Measurements from ENCODE around the gene GLG1. TPM values are rescaled to one million over a fixed set of nuclear protein-coding genes. Genes with fewer than 3 reads are reported as not detected.
A peak's percentile ranks its signal among the peaks of the same experiment; 100 is the strongest.
"Not testable (repeated sequence)": the region's sequence is repeated elsewhere in the genome, so short reads cannot be mapped to it uniquely, and the experiment has no call there.

GLG1 gene
- total and polyA plus RNA-seq, 5 experiments from 2014 or later, result 137 to 210 (median 192) TPM

GRCh38 chr16:74522160-74522559 is 84.8 kb downstream of the GLG1 start:
- ATAC-seq (no peak), DNase-seq (no peak)
- H3K9me3 Mint-ChIP-seq, result peaks cover 0 to 3% (median 0%) of the 10 kb centered on the region in 9 donors
- POLR2A ChIA-PET, result no interaction called here
- H3K4me3 Mint-ChIP-seq, result no peak overlapping the region
- peaks cover 15 to 26% (median 19%) of the 10 kb centered on the region in 4 donors for H3K4me1 Mint-ChIP-seq
- peak overlapping the region in 3 of 10 donors; percentile 27 to 48 (median 43) for H3K27ac Mint-ChIP-seq
- peaks cover 0 to 66% (median 39%) of the 10 kb centered on the region in 3 donors for H3K36me3 Mint-ChIP-seq
- no peaks in the 10 kb centered on the region for H3K27me3 Mint-ChIP-seq

GRCh38 chr16:74521691-74522090 is 85.2 kb downstream of the GLG1 start:
- peaks cover 17 to 31% (median 22%) of the 10 kb centered on the region in 4 donors for H3K4me1 Mint-ChIP-seq
- no peaks in the 10 kb centered on the region for H3K27me3 Mint-ChIP-seq
- H3K4me3 Mint-ChIP-seq, result no peak overlapping the region
- POLR2A ChIA-PET, result no interaction called here
- peak overlapping the region in 7 of 10 donors; percentile 0 to 72 (median 48) for H3K27ac Mint-ChIP-seq
- no peak for DNase-seq
- peaks cover 0 to 3% (median 0%) of the 10 kb centered on the region in 9 donors for H3K9me3 Mint-ChIP-seq
- ATAC-seq, result no peak
- peaks cover 0 to 65% (median 39%) of the 10 kb centered on the region in 3 donors for H3K36me3 Mint-ChIP-seq

DNA sequence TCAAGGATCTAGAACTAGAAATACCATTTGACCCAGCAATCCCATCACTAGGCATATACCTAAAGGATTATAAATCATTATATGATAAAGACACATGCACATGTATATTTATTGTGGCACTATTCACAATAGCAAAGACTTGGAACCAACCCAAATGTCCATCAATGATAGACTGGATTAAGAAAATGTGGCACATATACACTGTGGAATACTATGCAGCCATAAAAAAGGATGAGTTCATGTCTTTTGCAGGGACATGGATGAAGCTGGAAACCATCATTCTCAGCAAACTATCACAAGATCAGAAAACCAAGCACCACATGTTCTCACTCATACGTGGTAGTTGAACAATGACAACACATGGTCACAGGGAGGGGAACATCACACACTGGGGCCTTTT is 88.0 kb downstream of the GLG1 start:
- POLR2A ChIA-PET, result not testable (repeated sequence)
- peaks cover 0 to 55% (median 37%) of the 10 kb centered on the region in 3 donors for H3K36me3 Mint-ChIP-seq
- H3K4me1 Mint-ChIP-seq, result peaks cover 34 to 51% (median 47%) of the 10 kb centered on the region in 4 donors

DNA sequence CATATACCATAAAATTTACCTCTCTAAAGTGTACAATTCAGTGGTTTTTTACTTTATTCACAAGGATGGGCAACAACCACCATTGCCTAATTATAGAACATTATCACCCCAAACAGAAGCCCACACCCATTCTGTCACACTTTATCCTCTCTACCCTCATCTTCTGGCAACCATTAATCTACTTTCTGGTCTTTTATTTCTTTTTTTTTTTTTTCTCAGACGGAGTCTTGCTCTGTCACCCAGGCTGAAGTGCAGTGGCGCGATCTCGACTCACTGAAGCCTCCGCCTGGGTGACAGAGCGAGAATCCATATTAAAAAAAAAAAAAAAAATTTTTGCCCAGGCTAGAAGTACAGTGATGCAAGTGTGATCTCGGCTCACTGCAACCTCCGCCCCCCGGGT is 95.0 kb downstream of the GLG1 start:
- peaks cover 0 to 38% (median 14%) of the 10 kb centered on the region in 3 donors for H3K36me3 Mint-ChIP-seq
- DNase-seq (no peak), ATAC-seq (no peak)
- no peak overlapping the region for H3K4me3 Mint-ChIP-seq
- peak overlapping the region in 7 of 10 donors; percentile 4 to 90 (median 51) for H3K27ac Mint-ChIP-seq
- no peaks in the 10 kb centered on the region for H3K27me3 Mint-ChIP-seq
- POLR2A ChIA-PET, result interaction anchor here (0.7 kb wide), 1 partner anchor 96 kb away, joined by 6 read pairs; no protein-coding TSS in a partner anchor
- H3K4me1 Mint-ChIP-seq, result peaks cover 44 to 63% (median 60%) of the 10 kb centered on the region in 4 donors
- peaks cover 0 to 18% (median 0%) of the 10 kb centered on the region in 9 donors for H3K9me3 Mint-ChIP-seq

More for the DNA sequence above, 88.0 kb downstream of the GLG1 start:
- H3K4me3 Mint-ChIP-seq, H3K27me3 Mint-ChIP-seq, H3K27ac Mint-ChIP-seq, ATAC-seq, DNase-seq: not testable (repeated sequence)
- peaks cover 0 to 14% (median 3%) of the 10 kb centered on the region in 9 donors for H3K9me3 Mint-ChIP-seq

- Mint-ChIP-seq H3K4me3 (no peak overlapping the region), H3K27me3 (no peaks in the 10 kb centered on the region), H3K36me3 (peaks cover 0 to 77% (median 10%) of the 10 kb centered on the region in 3 donors), H3K9me3 (no peaks in the 10 kb centered on the region), H3K4me1 (peaks cover 10 to 35% (median 13%) of the 10 kb centered on the region in 4 donors), H3K27ac (peak overlapping the region in 4 of 10 donors; percentile 15 to 75 (median 66))
- POLR2A ChIA-PET, result no interaction called here
- DNase-seq (no peak), ATAC-seq (no peak)
Observed at GRCh38 chr16:74505011-74505410, 101.9 kb downstream of the GLG1 start.

GRCh38 chr16:74503412-74503811 is 103.5 kb downstream of the GLG1 start:
- DNase-seq, result no peak
- H3K4me3 Mint-ChIP-seq, result no peak overlapping the region
- peak overlapping the region in 5 of 10 donors; percentile 1 to 82 (median 31) for H3K27ac Mint-ChIP-seq
- peaks cover 9 to 30% (median 11%) of the 10 kb centered on the region in 4 donors for H3K4me1 Mint-ChIP-seq
- no peaks in the 10 kb centered on the region for H3K27me3 Mint-ChIP-seq
- no peak for ATAC-seq
- no peaks in the 10 kb centered on the region for H3K9me3 Mint-ChIP-seq
- H3K36me3 Mint-ChIP-seq, result peaks cover 0 to 84% (median 8%) of the 10 kb centered on the region in 3 donors
- POLR2A ChIA-PET, result no interaction called here

GRCh38 chr16:74501484-74502478 is 105.1 kb downstream of the GLG1 start:
- peaks cover 0 to 76% (median 8%) of the 10 kb centered on the region in 3 donors for H3K36me3 Mint-ChIP-seq
- ATAC-seq (no peak), DNase-seq (no peak)
- no peaks in the 10 kb centered on the region for H3K9me3 Mint-ChIP-seq
- no peaks in the 10 kb centered on the region for H3K27me3 Mint-ChIP-seq
- H3K4me3 Mint-ChIP-seq, result no peak overlapping the region
- POLR2A ChIA-PET, result interaction anchor here (0.7 kb wide), 1 partner anchor 193 kb away, joined by 3 read pairs; no protein-coding TSS in a partner anchor
- peak overlapping the region in 8 of 10 donors; percentile 9 to 69 (median 39) for H3K27ac Mint-ChIP-seq
- peaks cover 6 to 24% (median 9%) of the 10 kb centered on the region in 4 donors for H3K4me1 Mint-ChIP-seq

GRCh38 chr16:74500907-74501306 is 106.0 kb downstream of the GLG1 start:
- Mint-ChIP-seq H3K9me3 (no peaks in the 10 kb centered on the region), H3K27ac (peak overlapping the region in 5 of 10 donors; percentile 5 to 74 (median 40)), H3K4me3 (no peak overlapping the region), H3K27me3 (no peaks in the 10 kb centered on the region), H3K36me3 (peaks cover 0 to 78% (median 8%) of the 10 kb centered on the region in 3 donors), H3K4me1 (peaks cover 5 to 19% (median 6%) of the 10 kb centered on the region in 4 donors)
- POLR2A ChIA-PET, result no interaction called here
- ATAC-seq, result no peak
- DNase-seq, result no peak

DNA sequence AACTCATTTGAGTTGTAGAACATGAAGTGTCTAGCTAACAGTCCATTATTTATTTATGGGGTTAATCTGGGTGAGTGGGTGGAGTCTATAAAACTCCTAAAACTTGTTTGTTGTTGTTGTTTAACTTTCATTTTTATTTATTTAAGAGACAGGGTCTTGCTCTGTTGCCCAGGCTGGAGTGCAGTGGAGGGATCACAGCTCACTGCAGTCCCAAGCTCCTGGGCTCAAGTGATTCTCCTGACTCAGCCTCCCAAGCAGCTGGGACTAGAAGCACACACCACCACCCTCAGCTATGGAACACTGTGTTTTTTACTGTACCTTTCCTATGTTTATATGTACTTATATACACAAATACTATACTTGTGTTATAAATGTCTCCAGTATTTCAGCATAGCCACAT is 107.8 kb downstream of the GLG1 start:
- no peak for ATAC-seq
- peaks cover 4 to 15% (median 6%) of the 10 kb centered on the region in 4 donors for H3K4me1 Mint-ChIP-seq
- H3K27ac Mint-ChIP-seq, result peak overlapping the region in 2 of 10 donors; percentile 20 to 66
- DNase-seq, result no peak
- no peaks in the 10 kb centered on the region for H3K27me3 Mint-ChIP-seq
- no peaks in the 10 kb centered on the region for H3K9me3 Mint-ChIP-seq
- H3K4me3 Mint-ChIP-seq, result no peak overlapping the region
- POLR2A ChIA-PET, result no interaction called here
- H3K36me3 Mint-ChIP-seq, result peaks cover 0 to 79% (median 13%) of the 10 kb centered on the region in 3 donors

- DNase-seq (no peak), ATAC-seq (no peak)
- H3K27me3 Mint-ChIP-seq, result no peaks in the 10 kb centered on the region
- peak overlapping the region in 2 of 10 donors; percentile 48 for H3K27ac Mint-ChIP-seq
- H3K4me1 Mint-ChIP-seq, result peaks cover 0 to 11% (median 5%) of the 10 kb centered on the region in 4 donors
- H3K36me3 Mint-ChIP-seq, result peaks cover 0 to 80% (median 14%) of the 10 kb centered on the region in 3 donors
- POLR2A ChIA-PET, result interaction anchor here (0.6 kb wide), 1 partner anchor 121 kb away, joined by 3 read pairs; no protein-coding TSS in a partner anchor
- H3K9me3 Mint-ChIP-seq, result no peaks in the 10 kb centered on the region
- no peak overlapping the region for H3K4me3 Mint-ChIP-seq
Observed at GRCh38 chr16:74497761-74498160, 109.2 kb downstream of the GLG1 start.

- H3K36me3 Mint-ChIP-seq, result peaks cover 0 to 83% (median 11%) of the 10 kb centered on the region in 3 donors
- no peaks in the 10 kb centered on the region for H3K9me3 Mint-ChIP-seq
- H3K27me3 Mint-ChIP-seq, result no peaks in the 10 kb centered on the region
- no peak for DNase-seq
- peak overlapping the region in 1 of 10 donors; percentile 50 for H3K27ac Mint-ChIP-seq
- POLR2A ChIA-PET, result interaction anchor here (0.7 kb wide), 1 partner anchor 121 kb away, joined by 3 read pairs; no protein-coding TSS in a partner anchor
- ATAC-seq, result no peak
- no peak overlapping the region for H3K4me3 Mint-ChIP-seq
- peaks cover 0 to 5% (median 2%) of the 10 kb centered on the region in 4 donors for H3K4me1 Mint-ChIP-seq
Observed at GRCh38 chr16:74496054-74496453, 110.9 kb downstream of the GLG1 start.

DNA sequence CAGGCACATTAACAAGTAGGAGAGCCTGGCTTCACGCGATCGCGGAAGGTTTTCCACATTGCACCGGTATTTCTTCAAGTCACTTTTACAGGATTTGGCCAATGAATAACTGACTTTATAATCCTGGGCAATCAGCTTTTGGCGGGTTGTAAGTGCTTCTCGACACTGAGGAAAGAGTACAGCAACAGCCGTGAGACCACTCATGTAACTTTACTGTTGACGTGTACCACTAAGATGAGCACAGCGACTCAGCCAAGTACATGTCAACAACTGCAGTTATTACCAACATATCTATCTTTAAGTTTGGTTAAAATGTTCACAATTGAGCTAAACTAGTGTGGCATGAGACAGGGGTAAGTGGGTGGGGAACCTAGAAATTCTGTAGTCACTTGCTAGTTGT is 113.9 kb downstream of the GLG1 start:
- H3K4me1 Mint-ChIP-seq, result peaks cover 0 to 5% (median 1%) of the 10 kb centered on the region in 4 donors

More for the DNA sequence above, 113.9 kb downstream of the GLG1 start:
- no peak for ATAC-seq
- POLR2A ChIA-PET, result interaction anchor here (1.3 kb wide), 1 partner anchor 114 kb away, joined by 3 read pairs; the partner anchor contains the start of gene GLG1
- no peaks in the 10 kb centered on the region for H3K27me3 Mint-ChIP-seq
- no peaks in the 10 kb centered on the region for H3K9me3 Mint-ChIP-seq
- peak overlapping the region in 1 of 10 donors; percentile 11 for H3K27ac Mint-ChIP-seq
- no peak for DNase-seq
- no peak overlapping the region for H3K4me3 Mint-ChIP-seq
- peaks cover 5 to 90% (median 27%) of the 10 kb centered on the region in 3 donors for H3K36me3 Mint-ChIP-seq

Measured in naive thymus-derived CD8-positive, alpha-beta T cell (primary cell).